ENCODE results near the gene MLLT10. TPM values are rescaled to one million over a fixed set of nuclear protein-coding genes. Genes with fewer than 3 reads are reported as not detected.

The MLLT10 gene
- total RNA-seq, 1 donor from 2014 or later: 50.9 TPM

DNA sequence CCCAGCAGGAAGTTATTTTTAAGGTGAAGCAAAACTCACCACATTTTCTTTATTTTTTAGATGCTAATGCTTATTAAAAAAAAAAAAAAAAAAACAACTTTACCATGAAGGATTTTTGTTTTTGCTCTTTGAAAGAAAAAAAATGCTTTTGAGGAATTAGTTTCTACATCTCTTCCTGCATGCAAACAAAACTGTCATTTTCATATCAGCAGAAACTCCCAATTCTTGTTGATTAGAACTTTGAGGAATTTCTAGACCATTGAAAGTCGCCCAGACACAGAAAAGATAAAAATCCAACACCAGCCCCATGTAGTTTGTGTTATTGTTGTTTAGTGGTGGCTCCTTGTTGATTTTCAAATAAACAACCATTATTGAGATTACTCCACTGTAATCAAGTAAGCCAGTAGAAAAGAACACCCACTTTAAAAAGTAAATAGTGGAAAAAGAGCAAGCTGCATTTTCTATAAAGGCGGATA lies 22.9 kb upstream of the MLLT10 start:
- Mint-ChIP-seq H3K36me3 (ENCODE audit: unreplicated experiment) (no peaks in the 10 kb centered on the region), H3K27ac (ENCODE audit: unreplicated experiment) (peak overlapping the region; percentile 55), H3K4me1 (ENCODE audit: low read depth, unreplicated experiment) (peaks cover 36% of the 10 kb centered on the region), H3K27me3 (ENCODE audit: unreplicated experiment) (peaks cover 13% of the 10 kb centered on the region), H3K4me3 (ENCODE audit: unreplicated experiment) (peak overlapping the region; percentile 65), H3K9me3 (ENCODE audit: unreplicated experiment) (peaks cover 8% of the 10 kb centered on the region)
- TF ChIP-seq, protein P1, sequence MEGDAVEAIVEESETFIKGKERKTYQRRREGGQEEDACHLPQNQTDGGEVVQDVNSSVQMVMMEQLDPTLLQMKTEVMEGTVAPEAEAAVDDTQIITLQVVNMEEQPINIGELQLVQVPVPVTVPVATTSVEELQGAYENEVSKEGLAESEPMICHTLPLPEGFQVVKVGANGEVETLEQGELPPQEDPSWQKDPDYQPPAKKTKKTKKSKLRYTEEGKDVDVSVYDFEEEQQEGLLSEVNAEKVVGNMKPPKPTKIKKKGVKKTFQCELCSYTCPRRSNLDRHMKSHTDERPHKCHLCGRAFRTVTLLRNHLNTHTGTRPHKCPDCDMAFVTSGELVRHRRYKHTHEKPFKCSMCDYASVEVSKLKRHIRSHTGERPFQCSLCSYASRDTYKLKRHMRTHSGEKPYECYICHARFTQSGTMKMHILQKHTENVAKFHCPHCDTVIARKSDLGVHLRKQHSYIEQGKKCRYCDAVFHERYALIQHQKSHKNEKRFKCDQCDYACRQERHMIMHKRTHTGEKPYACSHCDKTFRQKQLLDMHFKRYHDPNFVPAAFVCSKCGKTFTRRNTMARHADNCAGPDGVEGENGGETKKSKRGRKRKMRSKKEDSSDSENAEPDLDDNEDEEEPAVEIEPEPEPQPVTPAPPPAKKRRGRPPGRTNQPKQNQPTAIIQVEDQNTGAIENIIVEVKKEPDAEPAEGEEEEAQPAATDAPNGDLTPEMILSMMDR (IDR thresholded peaks at IDR 0.05; ENCODE audit: partially characterized antibody, unreplicated experiment): no peak
- no peak for DNase-seq

DNA sequence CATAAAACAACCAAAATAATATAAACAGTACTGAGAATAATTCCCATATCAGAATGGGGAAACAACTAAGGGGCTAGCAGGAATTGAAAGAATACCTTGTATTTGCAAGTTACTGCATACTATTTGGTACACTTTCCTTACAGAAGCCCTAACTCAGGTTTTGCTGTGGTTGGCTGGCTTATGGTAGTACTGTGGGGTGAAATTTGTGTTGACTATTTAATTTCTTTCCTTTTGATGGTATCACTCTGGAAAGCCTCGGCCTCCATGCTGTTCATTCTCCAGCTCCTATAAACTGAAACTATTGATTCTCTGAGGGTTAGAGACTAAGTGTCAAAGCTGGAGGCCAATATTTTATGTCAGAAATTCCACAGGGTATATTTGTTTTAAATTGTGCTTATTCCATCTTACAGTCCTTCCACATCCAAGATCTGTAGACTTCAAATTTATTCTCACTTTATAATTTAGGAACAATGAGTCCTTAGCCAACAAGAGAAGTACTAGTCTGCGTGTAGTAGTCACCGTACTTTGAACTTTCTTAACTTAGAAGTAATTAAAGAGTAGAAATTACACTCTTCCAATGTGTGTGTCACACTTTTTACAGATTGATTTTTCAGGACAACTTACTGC lies 22.0 kb upstream of the MLLT10 start:
- peaks cover 11% of the 10 kb centered on the region for H3K27me3 Mint-ChIP-seq (ENCODE audit: unreplicated experiment)
- TF ChIP-seq, protein P1 (IDR thresholded peaks at IDR 0.05; ENCODE audit: partially characterized antibody, unreplicated experiment): no peak
- H3K4me3 Mint-ChIP-seq (ENCODE audit: unreplicated experiment): no peak overlapping the region
- no peak overlapping the region for H3K27ac Mint-ChIP-seq (ENCODE audit: unreplicated experiment)
- peaks cover 9% of the 10 kb centered on the region for H3K9me3 Mint-ChIP-seq (ENCODE audit: unreplicated experiment)
- no peaks in the 10 kb centered on the region for H3K36me3 Mint-ChIP-seq (ENCODE audit: unreplicated experiment)
- DNase-seq: no peak
- H3K4me1 Mint-ChIP-seq (ENCODE audit: low read depth, unreplicated experiment): peaks cover 28% of the 10 kb centered on the region

DNA sequence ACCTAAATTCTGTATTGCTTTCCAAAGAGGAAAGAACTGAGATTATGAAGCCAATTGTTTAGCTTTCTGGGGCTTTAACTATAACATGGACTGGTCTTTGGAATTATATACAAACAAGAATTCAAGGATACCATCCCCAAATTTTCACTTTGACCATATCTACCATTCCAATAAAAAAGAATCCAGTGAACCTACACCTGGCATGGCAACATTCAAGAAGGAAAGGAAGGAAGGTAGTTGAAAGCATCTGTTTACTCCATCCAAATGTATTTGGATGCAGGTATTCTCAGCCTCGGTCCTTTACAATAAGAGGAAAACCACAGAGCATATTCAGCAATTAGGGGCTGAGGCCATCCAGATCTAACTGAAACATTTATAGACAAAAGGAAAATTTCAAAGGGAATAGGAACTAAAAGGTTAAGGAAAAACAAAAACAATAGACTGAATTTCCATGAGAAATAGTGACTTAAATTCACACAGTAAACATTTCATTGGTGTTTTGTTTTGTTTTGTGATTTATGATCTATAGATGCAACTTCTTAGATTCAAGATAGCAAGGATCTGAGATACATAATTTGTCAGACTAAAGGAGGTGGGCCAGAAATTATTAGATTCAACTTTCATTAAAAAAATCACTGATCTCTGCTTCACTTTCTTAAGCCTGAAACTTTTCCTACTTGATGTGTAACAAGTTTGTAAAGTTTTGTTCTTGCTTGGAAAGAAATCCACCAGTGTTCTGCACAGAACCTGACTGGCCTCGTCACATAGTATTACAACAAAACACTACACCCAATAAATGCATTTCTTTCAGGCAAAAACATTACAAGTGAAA lies 21.2 kb upstream of the MLLT10 start:
- Mint-ChIP-seq H3K4me3 (ENCODE audit: unreplicated experiment) (no peak overlapping the region), H3K27ac (ENCODE audit: unreplicated experiment) (no peak overlapping the region), H3K36me3 (ENCODE audit: unreplicated experiment) (no peaks in the 10 kb centered on the region), H3K4me1 (ENCODE audit: low read depth, unreplicated experiment) (peaks cover 25% of the 10 kb centered on the region), H3K27me3 (ENCODE audit: unreplicated experiment) (peaks cover 12% of the 10 kb centered on the region), H3K9me3 (ENCODE audit: unreplicated experiment) (peaks cover 14% of the 10 kb centered on the region)
- TF ChIP-seq, protein P1 (IDR thresholded peaks at IDR 0.05; ENCODE audit: partially characterized antibody, unreplicated experiment): no peak
- DNase-seq: no peak

DNA sequence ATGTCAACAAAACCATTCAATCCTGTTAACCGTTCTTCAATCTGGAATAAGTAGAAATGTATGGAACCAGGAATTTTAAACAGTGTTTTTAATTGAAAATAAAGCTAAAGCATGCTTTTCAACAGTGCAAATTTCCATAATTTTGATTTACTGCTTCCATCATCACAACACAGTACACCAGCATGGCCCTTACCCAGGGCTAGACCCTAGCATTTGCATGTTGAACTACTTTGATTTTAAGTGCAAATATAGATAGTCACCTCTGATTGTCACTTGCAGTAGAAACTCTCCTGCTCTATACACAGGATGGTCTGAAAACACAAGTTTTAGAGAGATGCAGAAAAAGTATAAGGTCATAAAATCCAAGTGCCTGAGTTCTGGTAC lies 20.6 kb upstream of the MLLT10 start:
- Mint-ChIP-seq H3K9me3 (ENCODE audit: unreplicated experiment) (peaks cover 17% of the 10 kb centered on the region), H3K4me3 (ENCODE audit: unreplicated experiment) (no peak overlapping the region), H3K27me3 (ENCODE audit: unreplicated experiment) (peaks cover 14% of the 10 kb centered on the region), H3K36me3 (ENCODE audit: unreplicated experiment) (no peaks in the 10 kb centered on the region), H3K4me1 (ENCODE audit: low read depth, unreplicated experiment) (peaks cover 27% of the 10 kb centered on the region), H3K27ac (ENCODE audit: unreplicated experiment) (no peak overlapping the region)
- TF ChIP-seq, protein P1 (IDR thresholded peaks at IDR 0.05; ENCODE audit: partially characterized antibody, unreplicated experiment): no peak
- DNase-seq: no peak
